ENCODE results near the gene CRHR1.
"Not testable (repeated sequence)": the region's sequence is repeated elsewhere in the genome, so short reads cannot be mapped to it uniquely, and the experiment has no call there.

CRHR1 gene

DNA sequence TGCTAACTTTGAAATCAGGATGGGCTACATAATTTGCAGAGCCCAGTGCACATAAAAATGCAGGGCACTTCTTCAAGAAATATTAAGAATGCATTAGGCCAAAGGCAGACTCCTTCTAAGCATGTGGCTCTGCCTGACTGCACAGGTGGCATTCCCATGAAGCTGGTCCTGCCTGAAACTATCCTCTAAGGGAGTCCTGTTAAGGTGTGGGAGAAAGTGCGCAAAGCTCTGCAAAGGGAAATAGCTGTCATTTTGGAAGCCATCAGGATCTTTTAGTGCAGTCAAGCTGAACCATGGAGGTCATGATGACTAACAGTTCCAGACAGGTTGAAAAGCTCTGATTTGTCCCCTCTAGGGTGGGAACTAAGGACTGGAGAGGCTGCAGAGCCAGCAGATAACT is 41.9 kb upstream of the CRHR1 start:
- TF ChIP-seq, protein P1, sequence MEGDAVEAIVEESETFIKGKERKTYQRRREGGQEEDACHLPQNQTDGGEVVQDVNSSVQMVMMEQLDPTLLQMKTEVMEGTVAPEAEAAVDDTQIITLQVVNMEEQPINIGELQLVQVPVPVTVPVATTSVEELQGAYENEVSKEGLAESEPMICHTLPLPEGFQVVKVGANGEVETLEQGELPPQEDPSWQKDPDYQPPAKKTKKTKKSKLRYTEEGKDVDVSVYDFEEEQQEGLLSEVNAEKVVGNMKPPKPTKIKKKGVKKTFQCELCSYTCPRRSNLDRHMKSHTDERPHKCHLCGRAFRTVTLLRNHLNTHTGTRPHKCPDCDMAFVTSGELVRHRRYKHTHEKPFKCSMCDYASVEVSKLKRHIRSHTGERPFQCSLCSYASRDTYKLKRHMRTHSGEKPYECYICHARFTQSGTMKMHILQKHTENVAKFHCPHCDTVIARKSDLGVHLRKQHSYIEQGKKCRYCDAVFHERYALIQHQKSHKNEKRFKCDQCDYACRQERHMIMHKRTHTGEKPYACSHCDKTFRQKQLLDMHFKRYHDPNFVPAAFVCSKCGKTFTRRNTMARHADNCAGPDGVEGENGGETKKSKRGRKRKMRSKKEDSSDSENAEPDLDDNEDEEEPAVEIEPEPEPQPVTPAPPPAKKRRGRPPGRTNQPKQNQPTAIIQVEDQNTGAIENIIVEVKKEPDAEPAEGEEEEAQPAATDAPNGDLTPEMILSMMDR (IDR thresholded peaks at IDR 0.05), result no peak

DNA sequence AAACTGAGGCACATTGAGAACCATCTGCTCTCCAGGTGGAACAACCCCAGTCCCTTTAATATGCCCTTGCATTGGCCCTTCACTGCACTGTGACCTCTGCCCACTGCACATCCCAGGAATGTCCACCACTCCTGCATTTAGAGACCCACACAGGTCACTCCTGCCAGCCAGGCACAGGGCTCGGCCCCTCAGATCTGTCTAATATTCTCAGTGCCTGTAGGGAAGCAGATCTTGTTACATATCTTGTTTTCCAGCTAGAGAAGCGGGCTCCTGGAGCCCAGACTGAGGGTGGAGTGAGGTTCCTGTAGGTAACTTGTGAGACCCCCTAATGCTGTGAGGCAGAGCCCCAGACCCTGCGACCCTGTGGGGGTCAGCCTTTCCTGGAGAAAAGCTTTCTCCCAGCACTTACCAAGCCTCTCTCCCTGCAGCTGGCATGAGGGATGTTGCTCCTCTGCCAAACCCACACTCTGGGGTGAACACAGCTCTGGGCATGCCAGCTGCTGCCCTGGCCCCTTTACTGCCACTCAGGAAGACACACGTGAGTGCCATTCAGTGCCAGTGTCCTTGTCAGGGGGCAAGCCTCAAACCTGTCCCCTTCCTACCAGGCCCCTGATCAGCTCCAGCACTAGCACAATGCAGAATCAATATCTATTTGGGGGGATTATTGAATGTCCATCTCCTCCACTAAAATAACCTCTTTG is 40.3 kb upstream of the CRHR1 start:
- H3K4me3 ChIP-seq (ENCODE audit: low read depth in 1 of 2, low read length in 1 of 2), result no peak overlapping the region
- H3K4me1 ChIP-seq (ENCODE audit: control insufficient read depth in 1 of 2, insufficient read depth in 1 of 2, low read depth in 1 of 2, low read length in 1 of 2), result no peaks in the 10 kb centered on the region
- TF ChIP-seq, protein P1 (IDR thresholded peaks at IDR 0.05), result no peak
- no peak overlapping the region for H3K27ac ChIP-seq
- no peaks in the 10 kb centered on the region for H3K36me3 ChIP-seq
- no peaks in the 10 kb centered on the region for H3K9me3 ChIP-seq
- H3K27me3 ChIP-seq, result peaks cover 66% of the 10 kb centered on the region

More for the DNA sequence above, 41.9 kb upstream of the CRHR1 start:
- Histone ChIP-seq H3K9me3 (no peaks in the 10 kb centered on the region), H3K27me3 (peaks cover 68% of the 10 kb centered on the region), H3K4me1 (ENCODE audit: control insufficient read depth in 1 of 2, insufficient read depth in 1 of 2, low read depth in 1 of 2, low read length in 1 of 2) (no peaks in the 10 kb centered on the region), H3K27ac (no peak overlapping the region), H3K4me3 (ENCODE audit: low read depth in 1 of 2, low read length in 1 of 2) (no peak overlapping the region), H3K36me3 (no peaks in the 10 kb centered on the region)

GRCh38 chr17:45744826-45745225 is 39.3 kb upstream of the CRHR1 start:
- H3K27me3 ChIP-seq, result peaks cover 66% of the 10 kb centered on the region
- not testable (repeated sequence) for H3K36me3 ChIP-seq; H3K27ac ChIP-seq; H3K9me3 ChIP-seq; H3K4me3 ChIP-seq (ENCODE audit: low read depth in 1 of 2, low read length in 1 of 2); H3K4me1 ChIP-seq (ENCODE audit: control insufficient read depth in 1 of 2, insufficient read depth in 1 of 2, low read depth in 1 of 2, low read length in 1 of 2)

DNA sequence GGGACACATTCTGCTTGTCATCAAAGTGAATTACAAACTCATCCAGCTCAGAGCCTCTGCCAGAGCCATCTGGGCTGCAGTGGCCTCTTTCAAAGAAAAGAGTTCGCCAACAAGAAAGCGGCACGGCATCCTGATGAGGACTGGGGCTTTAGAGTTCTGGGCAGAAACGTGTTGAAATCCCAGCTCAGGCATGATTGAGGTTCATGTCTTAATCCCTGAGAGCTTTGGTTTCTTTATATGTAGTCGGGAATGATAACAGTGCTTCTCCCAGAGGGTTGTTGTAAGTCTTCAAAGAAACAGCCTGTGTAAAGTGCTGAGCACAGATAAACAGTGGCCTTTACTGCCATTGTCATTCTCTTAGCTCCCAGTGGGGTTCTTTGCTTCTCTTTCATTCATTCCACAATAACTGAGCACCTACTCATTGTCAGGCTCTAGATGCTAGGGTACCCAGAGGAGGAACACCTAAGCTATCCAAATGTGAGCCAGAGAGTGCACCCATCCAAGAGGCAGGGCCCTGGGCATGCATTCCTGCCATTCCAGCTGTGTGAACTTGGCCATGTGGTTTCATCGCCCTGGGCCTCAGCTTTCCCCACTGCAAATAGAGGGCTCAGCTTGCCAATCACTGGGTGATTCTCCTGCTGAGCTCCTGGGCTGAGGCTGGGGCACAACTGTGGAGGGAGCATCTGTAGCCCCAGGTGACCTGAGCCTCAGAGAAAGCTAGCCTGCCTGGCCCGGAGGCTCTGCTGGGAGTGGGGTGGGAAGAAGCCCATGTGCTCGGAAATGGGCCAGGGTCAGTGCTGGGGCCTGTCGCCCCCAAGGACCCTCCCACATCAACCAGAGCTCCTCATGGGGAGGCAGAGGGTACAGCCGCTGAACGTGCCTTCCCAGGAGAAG is 38.3 kb upstream of the CRHR1 start:
- Histone ChIP-seq H3K4me3 (ENCODE audit: low read depth in 1 of 2, low read length in 1 of 2) (no peak overlapping the region), H3K9me3 (no peaks in the 10 kb centered on the region), H3K36me3 (no peaks in the 10 kb centered on the region), H3K27ac (no peak overlapping the region), H3K4me1 (ENCODE audit: control insufficient read depth in 1 of 2, insufficient read depth in 1 of 2, low read depth in 1 of 2, low read length in 1 of 2) (no peaks in the 10 kb centered on the region), H3K27me3 (peaks cover 69% of the 10 kb centered on the region)
- TF ChIP-seq, protein P1 (IDR thresholded peaks at IDR 0.05), result no peak

DNA sequence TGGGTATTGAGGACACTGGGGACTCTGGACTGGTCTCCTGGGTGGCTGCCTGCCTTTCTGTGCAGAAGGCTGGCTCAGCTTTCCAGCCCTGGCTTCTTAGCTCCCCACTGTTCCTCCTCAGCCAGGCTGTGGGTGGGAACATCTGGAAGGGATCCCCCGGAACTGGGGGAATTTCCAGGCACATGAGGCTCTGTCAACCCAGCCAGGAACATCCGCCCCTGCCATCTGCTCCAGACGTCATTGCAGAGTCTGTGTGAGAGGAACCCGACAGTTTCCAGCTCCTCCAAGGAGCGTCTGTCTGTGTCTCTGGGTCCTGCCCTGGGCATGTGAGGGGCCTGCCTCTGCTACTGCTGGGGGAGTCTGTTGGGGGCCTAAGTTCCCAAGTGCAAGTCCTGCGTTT is 36.2 kb upstream of the CRHR1 start:
- H3K27me3 ChIP-seq, result peaks cover 57% of the 10 kb centered on the region
- TF ChIP-seq, protein P1 (IDR thresholded peaks at IDR 0.05), result no peak

More for the DNA sequence above, 36.2 kb upstream of the CRHR1 start:
- Histone ChIP-seq H3K36me3 (no peaks in the 10 kb centered on the region), H3K9me3 (no peaks in the 10 kb centered on the region), H3K4me1 (ENCODE audit: control insufficient read depth in 1 of 2, insufficient read depth in 1 of 2, low read depth in 1 of 2, low read length in 1 of 2) (no peaks in the 10 kb centered on the region), H3K27ac (no peak overlapping the region), H3K4me3 (ENCODE audit: low read depth in 1 of 2, low read length in 1 of 2) (no peak overlapping the region)
